Erythroblast (primary cell): Measurements from ENCODE around the gene YPEL1.

Experiments used
- GATA1 ChIP-seq: IDR thresholded peaks from 2 replicates; pipeline ENCODE4 v1.6.1; 2011; ENCODE audit warnings: low read depth, mild to moderate bottlenecking, control low read depth, low read length, moderate library complexity
- POLR2A ChIP-seq: IDR thresholded peaks from 2 replicates; pipeline ENCODE4 v1.6.1; 2011; ENCODE audit warnings: mild to moderate bottlenecking, low read length

GRCh38 chr22:21745948-21746347 lies 10.4 kb upstream of the YPEL1 start:
- no peak for TF ChIP-seq POLR2A
- no peak for TF ChIP-seq GATA1
